ENCODE data around the gene PKP4. TPM values are rescaled to one million over a fixed set of nuclear protein-coding genes. Genes with fewer than 3 reads are reported as not detected.
"Not testable (repeated sequence)": the region's sequence is repeated elsewhere in the genome, so short reads cannot be mapped to it uniquely, and the experiment has no call there.

PKP4 gene
- total and polyA plus RNA-seq, 2 donors (not counting 1 experiment from before 2014, with no cell fraction given), result 2.0 to 13.3 TPM

- H3K4me1 Mint-ChIP-seq, result no peaks in the 10 kb centered on the region
- Histone ChIP-seq H3K9ac (ENCODE audit: low read length) (no peak overlapping the region), H3K4me2 (replicated peaks; ENCODE audit: low read depth, low read length, poor library complexity, severe bottlenecking) (no peak overlapping the region), H3K4me3 (ENCODE audit: control extremely low read depth in 1 of 5, extremely low read depth in 1 of 5, insufficient read depth in 1 of 5, low read depth in 2 of 5, low read length in 4 of 5) (no peak overlapping the region), H3K27me3 (replicated peaks in 1 of 4; ENCODE audit: control extremely low read depth in 1 of 4, control insufficient read depth in 3 of 4, insufficient read depth in 4 of 4, low read length in 3 of 4) (no peaks in the 10 kb centered on the region), H3K36me3 (replicated peaks in 1 of 2; ENCODE audit: control extremely low read depth in 1 of 2, control insufficient read depth in 1 of 2, extremely low read depth in 1 of 2, insufficient read depth in 2 of 2, low read length in 1 of 2) (no peaks in the 10 kb centered on the region), H4K20me1 (ENCODE audit: control insufficient read depth, insufficient read depth, low read length, poor library complexity, severe bottlenecking) (no peaks in the 10 kb centered on the region), H3K9me3 (ENCODE audit: control extremely low read depth in 1 of 3, control insufficient read depth in 2 of 3, insufficient read depth in 1 of 3, low read length in 2 of 3) (no peaks in the 10 kb centered on the region), H2AFZ (ENCODE audit: insufficient read depth, low read depth, low read length, poor library complexity, severe bottlenecking) (no peak overlapping the region), H3K27ac (ENCODE audit: low read length in 2 of 2) (no peak overlapping the region), H3K4me1 (ENCODE audit: control insufficient read depth in 2 of 2, insufficient read depth in 2 of 2, low read length in 2 of 2) (no peaks in the 10 kb centered on the region), H3K79me2 (ENCODE audit: control insufficient read depth, insufficient read depth, low read length) (no peaks in the 10 kb centered on the region)
- no peak overlapping the region for H3K27ac Mint-ChIP-seq
- no peak overlapping the region for H3K4me3 Mint-ChIP-seq
- WGBS (ENCODE audit: insufficient coverage), result 100% methylated on average over 2 of the region's 4 CpGs
- H3K27me3 Mint-ChIP-seq, result no peaks in the 10 kb centered on the region
- POLR2A ChIA-PET, result no interaction called here
- H3K9me3 Mint-ChIP-seq (ENCODE audit: insufficient read depth), result no peaks in the 10 kb centered on the region
- ATAC-seq (ENCODE audit: low read depth) (no peak), DNase-seq (no peak)
- intact Hi-C loops (cut with micrococcal nuclease), result no loop called here
- TF ChIP-seq, protein P1, sequence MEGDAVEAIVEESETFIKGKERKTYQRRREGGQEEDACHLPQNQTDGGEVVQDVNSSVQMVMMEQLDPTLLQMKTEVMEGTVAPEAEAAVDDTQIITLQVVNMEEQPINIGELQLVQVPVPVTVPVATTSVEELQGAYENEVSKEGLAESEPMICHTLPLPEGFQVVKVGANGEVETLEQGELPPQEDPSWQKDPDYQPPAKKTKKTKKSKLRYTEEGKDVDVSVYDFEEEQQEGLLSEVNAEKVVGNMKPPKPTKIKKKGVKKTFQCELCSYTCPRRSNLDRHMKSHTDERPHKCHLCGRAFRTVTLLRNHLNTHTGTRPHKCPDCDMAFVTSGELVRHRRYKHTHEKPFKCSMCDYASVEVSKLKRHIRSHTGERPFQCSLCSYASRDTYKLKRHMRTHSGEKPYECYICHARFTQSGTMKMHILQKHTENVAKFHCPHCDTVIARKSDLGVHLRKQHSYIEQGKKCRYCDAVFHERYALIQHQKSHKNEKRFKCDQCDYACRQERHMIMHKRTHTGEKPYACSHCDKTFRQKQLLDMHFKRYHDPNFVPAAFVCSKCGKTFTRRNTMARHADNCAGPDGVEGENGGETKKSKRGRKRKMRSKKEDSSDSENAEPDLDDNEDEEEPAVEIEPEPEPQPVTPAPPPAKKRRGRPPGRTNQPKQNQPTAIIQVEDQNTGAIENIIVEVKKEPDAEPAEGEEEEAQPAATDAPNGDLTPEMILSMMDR (IDR thresholded peaks at IDR 0.05), result no peak
- no peak for TF ChIP-seq EZH2 (IDR thresholded peaks at IDR 0.05; ENCODE audit: borderline replicate concordance, insufficient read depth, low read depth, low read length, poor library complexity, severe bottlenecking)
- CTCF ChIA-PET, result interaction anchor here (0.9 kb wide), 1 partner anchor 10 kb away, joined by 6 read pairs; no protein-coding TSS in a partner anchor
Measured at GRCh38 chr2:158467248-158467647, 10.5 kb downstream of the PKP4 start.

DNA sequence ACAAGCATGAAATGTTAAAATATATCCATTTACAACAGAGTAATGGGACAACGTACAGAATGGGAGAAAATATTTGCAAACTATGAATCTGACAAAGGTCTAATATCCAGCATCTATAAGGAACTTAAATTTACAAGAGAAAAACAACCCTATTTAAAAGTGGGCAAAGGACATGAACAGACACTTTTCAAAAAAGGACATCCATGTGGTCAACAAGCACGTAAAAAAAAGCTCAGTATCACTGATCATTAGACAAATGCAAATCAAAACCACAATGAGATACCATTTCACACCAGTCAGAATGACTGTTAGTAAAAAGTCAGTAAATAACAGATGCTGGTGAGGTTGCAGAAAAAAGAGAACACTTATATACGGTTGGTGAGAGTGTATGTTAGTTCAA, 16.1 kb downstream of the PKP4 start:
- H3K27me3 ChIP-seq (replicated peaks in 1 of 4; ENCODE audit: control extremely low read depth in 1 of 4, control insufficient read depth in 3 of 4, insufficient read depth in 4 of 4, low read length in 3 of 4); H2AFZ ChIP-seq (ENCODE audit: insufficient read depth, low read depth, low read length, poor library complexity, severe bottlenecking); H3K9me3 Mint-ChIP-seq (ENCODE audit: insufficient read depth); H3K36me3 ChIP-seq (replicated peaks in 1 of 2; ENCODE audit: control extremely low read depth in 1 of 2, control insufficient read depth in 1 of 2, extremely low read depth in 1 of 2, insufficient read depth in 2 of 2, low read length in 1 of 2); ATAC-seq (ENCODE audit: low read depth); H3K27ac Mint-ChIP-seq; POLR2A ChIA-PET; H3K27me3 Mint-ChIP-seq; intact Hi-C loops (cut with micrococcal nuclease); H3K4me3 Mint-ChIP-seq; H3K9me3 ChIP-seq (ENCODE audit: control extremely low read depth in 1 of 3, control insufficient read depth in 2 of 3, insufficient read depth in 1 of 3, low read length in 2 of 3); H3K4me1 Mint-ChIP-seq; H3K27ac ChIP-seq (ENCODE audit: low read length in 2 of 2); H3K4me3 ChIP-seq (ENCODE audit: control extremely low read depth in 1 of 5, extremely low read depth in 1 of 5, insufficient read depth in 1 of 5, low read depth in 2 of 5, low read length in 4 of 5); H3K4me2 ChIP-seq (replicated peaks; ENCODE audit: low read depth, low read length, poor library complexity, severe bottlenecking); H3K9ac ChIP-seq (ENCODE audit: low read length); H4K20me1 ChIP-seq (ENCODE audit: control insufficient read depth, insufficient read depth, low read length, poor library complexity, severe bottlenecking); CTCF ChIA-PET; H3K79me2 ChIP-seq (ENCODE audit: control insufficient read depth, insufficient read depth, low read length); DNase-seq; H3K4me1 ChIP-seq (ENCODE audit: control insufficient read depth in 2 of 2, insufficient read depth in 2 of 2, low read length in 2 of 2): not testable (repeated sequence)
- no CpG with 5 or more reads among the region's 3 CpGs for WGBS (ENCODE audit: insufficient coverage)

DNA sequence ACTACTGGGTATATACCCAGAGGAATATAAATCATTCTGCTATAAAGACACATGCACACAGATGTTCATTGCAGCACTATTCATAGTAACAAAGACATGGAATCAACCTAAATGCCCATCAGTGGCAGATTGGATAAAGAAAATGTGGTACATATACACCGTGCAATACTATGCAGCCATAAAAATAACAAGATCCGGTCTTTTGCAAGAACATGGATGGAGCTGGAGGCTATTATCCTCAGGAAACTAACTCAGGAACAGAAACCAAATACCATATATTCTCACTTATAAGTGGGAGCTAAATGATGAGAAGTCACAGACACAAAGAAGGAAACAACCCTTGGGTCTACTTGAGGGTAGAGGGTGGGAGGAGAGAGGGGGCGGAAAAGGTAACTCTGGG, 16.5 kb downstream of the PKP4 start:
- ATAC-seq (ENCODE audit: low read depth); H3K79me2 ChIP-seq (ENCODE audit: control insufficient read depth, insufficient read depth, low read length); H3K4me3 ChIP-seq (ENCODE audit: control extremely low read depth in 1 of 5, extremely low read depth in 1 of 5, insufficient read depth in 1 of 5, low read depth in 2 of 5, low read length in 4 of 5); H2AFZ ChIP-seq (ENCODE audit: insufficient read depth, low read depth, low read length, poor library complexity, severe bottlenecking); H3K4me1 ChIP-seq (ENCODE audit: control insufficient read depth in 2 of 2, insufficient read depth in 2 of 2, low read length in 2 of 2); H3K9me3 ChIP-seq (ENCODE audit: control extremely low read depth in 1 of 3, control insufficient read depth in 2 of 3, insufficient read depth in 1 of 3, low read length in 2 of 3); H4K20me1 ChIP-seq (ENCODE audit: control insufficient read depth, insufficient read depth, low read length, poor library complexity, severe bottlenecking); POLR2A ChIA-PET; CTCF ChIA-PET; H3K36me3 ChIP-seq (replicated peaks in 1 of 2; ENCODE audit: control extremely low read depth in 1 of 2, control insufficient read depth in 1 of 2, extremely low read depth in 1 of 2, insufficient read depth in 2 of 2, low read length in 1 of 2); H3K27ac Mint-ChIP-seq; H3K9ac ChIP-seq (ENCODE audit: low read length); H3K27me3 ChIP-seq (replicated peaks in 1 of 4; ENCODE audit: control extremely low read depth in 1 of 4, control insufficient read depth in 3 of 4, insufficient read depth in 4 of 4, low read length in 3 of 4); H3K4me3 Mint-ChIP-seq; H3K4me2 ChIP-seq (replicated peaks; ENCODE audit: low read depth, low read length, poor library complexity, severe bottlenecking); H3K4me1 Mint-ChIP-seq; H3K9me3 Mint-ChIP-seq (ENCODE audit: insufficient read depth); H3K27ac ChIP-seq (ENCODE audit: low read length in 2 of 2); H3K27me3 Mint-ChIP-seq; intact Hi-C loops (cut with micrococcal nuclease); DNase-seq: not testable (repeated sequence)
- whole genome bisulfite sequencing (ENCODE audit: insufficient coverage), result no CpG with 5 or more reads among the region's 3 CpGs
